Measurements from ENCODE around the gene TIRAP. TPM values are rescaled to one million over a fixed set of nuclear protein-coding genes. Genes with fewer than 3 reads are reported as not detected.

Gene TIRAP
- total RNA-seq, 4 donors from 2014 or later: 4.5 to 5.8 (median 5.6) TPM

DNA sequence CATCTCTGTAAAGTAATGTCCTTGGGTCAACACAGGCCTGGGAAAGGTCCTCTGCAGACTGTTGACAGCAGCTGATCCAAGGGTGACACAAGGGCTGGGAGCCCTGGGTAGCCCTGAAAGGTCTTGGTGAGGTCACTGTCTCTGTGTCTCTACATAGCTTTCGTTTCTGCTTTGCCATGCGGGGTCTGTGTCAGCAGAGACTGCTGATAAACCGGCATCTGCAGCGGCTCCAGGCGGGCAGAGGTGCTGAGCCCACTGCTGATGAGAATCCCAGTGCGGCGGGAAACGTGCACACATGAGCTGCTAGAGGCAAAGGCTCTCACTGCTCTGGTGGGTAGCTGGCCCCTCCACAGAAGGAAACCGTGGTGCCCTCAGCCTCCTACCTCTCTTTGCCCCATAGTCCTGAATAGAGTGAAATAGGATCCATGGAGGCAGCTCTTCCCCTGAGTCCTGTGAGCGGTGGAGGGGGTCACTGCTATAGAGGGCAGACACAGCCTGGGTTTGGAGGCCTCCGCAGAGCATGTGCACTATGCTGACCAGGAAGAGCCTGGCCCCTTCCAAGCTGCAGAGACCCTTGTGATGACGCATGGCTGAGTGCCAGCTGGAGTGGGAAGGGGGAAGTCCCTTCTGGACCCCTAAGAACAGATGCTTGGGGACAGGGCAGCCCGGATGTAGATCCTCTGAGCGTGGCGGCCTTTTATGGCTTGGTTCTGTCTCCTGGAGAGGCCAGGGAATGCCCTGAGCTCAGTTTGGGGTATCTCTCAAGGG lies 54.8 kb downstream of the TIRAP start:
- H3K36me3 ChIP-seq: peaks cover 0 to 12% of the 10 kb centered on the region in 2 donors
- DNase-seq (no peak), ATAC-seq (no peak)
- H3K4me1 ChIP-seq: peaks cover 37 to 44% of the 10 kb centered on the region in 2 donors
- no peaks in the 10 kb centered on the region for H3K27me3 ChIP-seq
- in situ Hi-C loops (cut with MboI; ENCODE audit: low sequenced_read_pairs in 4 of 4): no loop called here
- intact Hi-C loops (cut with DNase I; ENCODE audit: low total_unique reads): no loop called here
- TF ChIP-seq, protein P1, sequence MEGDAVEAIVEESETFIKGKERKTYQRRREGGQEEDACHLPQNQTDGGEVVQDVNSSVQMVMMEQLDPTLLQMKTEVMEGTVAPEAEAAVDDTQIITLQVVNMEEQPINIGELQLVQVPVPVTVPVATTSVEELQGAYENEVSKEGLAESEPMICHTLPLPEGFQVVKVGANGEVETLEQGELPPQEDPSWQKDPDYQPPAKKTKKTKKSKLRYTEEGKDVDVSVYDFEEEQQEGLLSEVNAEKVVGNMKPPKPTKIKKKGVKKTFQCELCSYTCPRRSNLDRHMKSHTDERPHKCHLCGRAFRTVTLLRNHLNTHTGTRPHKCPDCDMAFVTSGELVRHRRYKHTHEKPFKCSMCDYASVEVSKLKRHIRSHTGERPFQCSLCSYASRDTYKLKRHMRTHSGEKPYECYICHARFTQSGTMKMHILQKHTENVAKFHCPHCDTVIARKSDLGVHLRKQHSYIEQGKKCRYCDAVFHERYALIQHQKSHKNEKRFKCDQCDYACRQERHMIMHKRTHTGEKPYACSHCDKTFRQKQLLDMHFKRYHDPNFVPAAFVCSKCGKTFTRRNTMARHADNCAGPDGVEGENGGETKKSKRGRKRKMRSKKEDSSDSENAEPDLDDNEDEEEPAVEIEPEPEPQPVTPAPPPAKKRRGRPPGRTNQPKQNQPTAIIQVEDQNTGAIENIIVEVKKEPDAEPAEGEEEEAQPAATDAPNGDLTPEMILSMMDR (IDR thresholded peaks at IDR 0.05 in 4 of 5, conservative IDR thresholded peaks at IDR 0.05 in 1 of 5): no peak
- TF ChIP-seq POLR2A (IDR thresholded peaks at IDR 0.05): no peak
- no peak overlapping the region for H3K4me3 ChIP-seq
- no peak overlapping the region for H3K27ac ChIP-seq
- H3K9me3 ChIP-seq: no peaks in the 10 kb centered on the region

DNA sequence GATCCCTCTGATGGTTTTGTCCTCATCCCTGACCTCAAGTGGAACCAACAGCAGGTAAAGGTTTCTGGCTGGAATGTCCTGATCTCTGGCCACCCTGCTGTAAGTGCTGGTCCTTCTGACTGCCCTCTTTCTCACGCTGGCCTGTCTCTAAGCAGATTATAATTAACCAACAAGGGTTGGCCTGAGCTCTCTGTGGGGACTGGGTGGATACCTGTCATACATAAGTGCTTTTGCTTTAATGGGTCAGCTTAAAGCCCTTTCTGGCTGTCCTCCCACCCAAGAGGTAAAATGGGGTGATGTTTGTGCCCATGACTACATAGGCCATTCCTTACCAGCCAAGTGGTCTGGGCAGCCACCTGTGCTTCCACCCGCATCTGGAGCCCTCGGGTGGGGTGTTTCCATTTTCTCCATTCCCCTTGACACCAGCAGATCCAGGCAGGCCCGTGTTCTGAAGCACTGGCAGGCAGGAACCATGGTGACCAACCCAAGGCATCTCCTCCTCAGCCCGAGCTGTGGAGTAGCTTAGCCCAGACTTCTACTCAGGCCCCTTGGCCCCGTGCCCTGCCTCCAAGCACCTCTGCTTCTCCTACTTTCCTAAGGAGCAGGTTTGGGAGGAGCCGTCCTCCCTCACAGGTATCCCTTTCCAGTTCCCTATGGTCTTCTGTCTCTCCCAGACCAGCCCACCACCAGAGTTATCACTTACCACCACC lies 55.6 kb downstream of the TIRAP start:
- Histone ChIP-seq H3K9me3 (no peaks in the 10 kb centered on the region), H3K27ac (no peak overlapping the region), H3K4me1 (peaks cover 31 to 39% of the 10 kb centered on the region in 2 donors), H3K36me3 (peaks cover 0 to 18% of the 10 kb centered on the region in 2 donors), H3K4me3 (no peak overlapping the region), H3K27me3 (no peaks in the 10 kb centered on the region)
- TF ChIP-seq POLR2A (IDR thresholded peaks at IDR 0.05): no peak
- TF ChIP-seq, protein P1 (IDR thresholded peaks at IDR 0.05 in 4 of 5, conservative IDR thresholded peaks at IDR 0.05 in 1 of 5): no peak
- intact Hi-C loops (cut with DNase I; ENCODE audit: low total_unique reads) (no loop called here), in situ Hi-C loops (cut with MboI; ENCODE audit: low sequenced_read_pairs in 4 of 4) (no loop called here)
- ATAC-seq (no peak), DNase-seq (no peak)

DNA sequence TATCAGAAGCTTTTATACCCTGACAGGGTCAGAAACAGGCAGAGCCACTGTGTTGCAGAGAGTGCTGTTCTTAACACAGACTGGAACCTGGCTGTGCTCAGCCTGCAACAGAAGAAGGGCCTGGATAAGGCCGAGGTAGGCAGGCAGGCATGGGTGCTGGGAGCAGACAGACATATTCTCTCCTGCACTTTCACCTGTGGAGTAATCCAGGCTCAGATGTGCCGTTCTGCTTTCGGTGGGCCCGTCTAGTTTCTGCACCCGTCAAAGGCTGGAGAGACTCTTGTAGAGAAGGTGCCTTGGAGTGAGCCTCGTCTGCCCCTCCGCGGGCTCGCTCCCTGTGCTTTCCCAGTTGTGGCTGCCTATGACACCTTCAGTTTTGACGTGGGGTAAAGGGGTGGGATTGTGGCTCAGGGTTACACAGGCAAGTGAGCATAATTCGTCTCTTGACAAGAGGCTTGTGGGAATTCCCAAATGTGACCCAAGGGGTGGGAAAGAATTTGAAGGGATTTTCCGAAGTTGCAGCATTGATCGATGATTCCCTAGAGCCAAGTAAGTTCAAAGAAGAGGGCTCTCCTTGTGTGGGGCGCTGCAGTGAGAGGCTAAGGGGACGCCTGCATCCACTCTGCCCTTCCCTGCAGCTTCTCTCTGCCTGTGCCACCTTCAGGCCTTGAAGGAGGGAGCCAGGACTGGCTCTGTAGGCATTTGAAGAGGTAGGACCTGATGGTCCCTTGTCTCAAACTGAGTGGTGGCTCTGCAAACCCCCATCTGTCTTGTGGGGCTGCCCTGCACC lies 56.4 kb downstream of the TIRAP start:
- H3K36me3 ChIP-seq: peaks cover 0 to 24% of the 10 kb centered on the region in 2 donors

DNA sequence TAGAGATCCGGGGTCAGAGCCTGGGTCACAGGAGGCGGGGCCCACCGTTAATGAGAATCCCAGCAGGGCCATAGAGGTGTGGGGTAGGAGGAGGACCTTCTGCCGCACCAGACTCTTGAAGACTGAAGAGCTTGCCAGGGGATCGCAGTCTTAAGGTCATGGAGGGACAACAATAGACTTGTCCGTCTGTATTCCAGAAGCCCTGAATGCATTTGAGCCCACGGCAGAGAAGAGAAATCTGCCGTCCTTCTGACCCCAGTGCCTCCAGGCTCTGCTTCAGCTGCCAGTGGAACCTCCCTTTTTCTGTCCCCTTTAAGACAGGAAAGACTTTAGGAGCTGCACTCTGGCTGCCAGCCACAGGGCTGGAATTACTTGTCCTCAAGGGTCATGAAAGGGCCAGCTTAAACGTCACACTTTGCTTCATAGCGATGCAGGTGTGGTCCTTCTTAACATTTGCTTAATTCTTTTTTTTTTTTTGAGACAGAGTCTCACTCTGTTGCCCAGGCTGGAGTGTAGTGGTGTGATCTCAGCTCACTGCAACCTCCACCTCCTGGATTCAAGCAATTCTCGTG lies 57.1 kb downstream of the TIRAP start:
- ATAC-seq: peak; percentile 69 to 87
- peak overlapping the region; percentile 11 to 41 (median 26) for H3K27ac ChIP-seq
- TF ChIP-seq POLR2A (IDR thresholded peaks at IDR 0.05): no peak
- no peaks in the 10 kb centered on the region for H3K27me3 ChIP-seq
- in situ Hi-C loops (cut with MboI; ENCODE audit: low sequenced_read_pairs in 4 of 4): no loop called here
- peak; percentile 54 to 82 for DNase-seq
- H3K9me3 ChIP-seq: no peaks in the 10 kb centered on the region
- intact Hi-C loops (cut with DNase I; ENCODE audit: low total_unique reads): no loop called here
- no peak overlapping the region for H3K4me3 ChIP-seq
- H3K4me1 ChIP-seq: peaks cover 31 to 33% of the 10 kb centered on the region in 2 donors
- peaks cover 0 to 24% of the 10 kb centered on the region in 2 donors for H3K36me3 ChIP-seq

More for the DNA sequence above, 56.4 kb downstream of the TIRAP start:
- H3K9me3 ChIP-seq: no peaks in the 10 kb centered on the region
- intact Hi-C loops (cut with DNase I; ENCODE audit: low total_unique reads): no loop called here
- DNase-seq (no peak), ATAC-seq (no peak)
- H3K4me3 ChIP-seq: no peak overlapping the region
- no peaks in the 10 kb centered on the region for H3K27me3 ChIP-seq
- in situ Hi-C loops (cut with MboI; ENCODE audit: low sequenced_read_pairs in 4 of 4): no loop called here
- H3K27ac ChIP-seq: peak overlapping the region in 2 of 4 donors; percentile 27 to 41
- TF ChIP-seq, protein P1 (IDR thresholded peaks at IDR 0.05 in 4 of 5, conservative IDR thresholded peaks at IDR 0.05 in 1 of 5): no peak
- TF ChIP-seq POLR2A (IDR thresholded peaks at IDR 0.05): no peak
- peaks cover 31 to 39% of the 10 kb centered on the region in 2 donors for H3K4me1 ChIP-seq

Measured in gastrocnemius medialis (tissue), 4 donors.